ACC112 (cell line): ENCODE data around the gene P2RX7.
"Not testable (repeated sequence)": the region's sequence is repeated elsewhere in the genome, so short reads cannot be mapped to it uniquely, and the experiment has no call there.

Experiments
- H2AFZ ChIP-seq: fragments of 200-600 bp; sonication (generic); one replicate; pipeline ENCODE4 v1.6.0; 2017; ENCODE audit warnings: antibody characterized with exemption, low read length; ENCODE audit not compliant: unreplicated experiment
- H3K27ac ChIP-seq: fragments of 200-600 bp; sonication (generic); 2 replicates; pipeline ENCODE4 v1.5.1; 2014; ENCODE audit warnings: low read depth, mild to moderate bottlenecking, antibody characterized with exemption, low read length, moderate library complexity
- H3K27me3 ChIP-seq: fragments of 200-600 bp; sonication (generic); 2 replicates; pipeline ENCODE4 v1.6.1; 2014; ENCODE audit warnings: mild to moderate bottlenecking, antibody characterized with exemption, low read length, moderate library complexity, mixed read lengths; ENCODE audit not compliant: insufficient read depth
- H3K36me3 ChIP-seq: fragments of 200-600 bp; sonication (generic); 2 replicates; pipeline ENCODE4 v1.6.1; 2016; ENCODE audit warnings: mild to moderate bottlenecking, antibody characterized with exemption, low read length, moderate library complexity, mixed read lengths; ENCODE audit not compliant: insufficient read depth
- H3K4me1 ChIP-seq: fragments of 200-600 bp; sonication (generic); one replicate; pipeline ENCODE4 v1.6.1; 2016; ENCODE audit warnings: low read length, mixed read lengths; ENCODE audit not compliant: insufficient read depth, unreplicated experiment, control insufficient read depth
- H3K4me3 ChIP-seq: fragments of 200-600 bp; sonication (generic); 2 replicates; pipeline ENCODE4 v1.5.1; 2014; ENCODE audit warnings: mild to moderate bottlenecking, low read depth, low read length
- H3K79me2 ChIP-seq: fragments of 200-600 bp; sonication (generic); one replicate; pipeline ENCODE4 v1.6.0; 2016; ENCODE audit warnings: low read length; ENCODE audit not compliant: control insufficient read depth, unreplicated experiment, insufficient read depth

The P2RX7 gene

DNA sequence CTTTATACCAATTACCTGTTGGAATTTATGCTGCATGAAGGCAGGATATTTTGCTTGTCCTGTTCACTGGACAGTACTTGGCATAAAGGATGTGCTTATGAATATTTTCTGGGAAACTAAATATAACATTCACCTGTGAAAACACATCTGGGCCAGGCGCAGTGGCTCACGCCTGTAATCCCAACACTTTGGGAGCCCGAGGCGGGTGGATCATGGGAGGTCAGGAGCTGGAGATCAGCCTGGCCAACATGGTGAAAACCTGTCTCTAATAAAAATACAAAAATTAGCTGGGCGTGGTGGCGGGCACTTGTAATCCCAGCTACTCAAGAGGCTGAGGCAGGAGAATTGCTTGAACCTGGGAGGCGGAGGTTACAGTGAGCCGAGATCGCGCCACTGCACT is 75.9 kb downstream of the P2RX7 start:
- not testable (repeated sequence) for H3K27ac ChIP-seq, H2AFZ ChIP-seq, H3K27me3 ChIP-seq, H3K79me2 ChIP-seq, H3K4me3 ChIP-seq, H3K36me3 ChIP-seq, H3K4me1 ChIP-seq

DNA sequence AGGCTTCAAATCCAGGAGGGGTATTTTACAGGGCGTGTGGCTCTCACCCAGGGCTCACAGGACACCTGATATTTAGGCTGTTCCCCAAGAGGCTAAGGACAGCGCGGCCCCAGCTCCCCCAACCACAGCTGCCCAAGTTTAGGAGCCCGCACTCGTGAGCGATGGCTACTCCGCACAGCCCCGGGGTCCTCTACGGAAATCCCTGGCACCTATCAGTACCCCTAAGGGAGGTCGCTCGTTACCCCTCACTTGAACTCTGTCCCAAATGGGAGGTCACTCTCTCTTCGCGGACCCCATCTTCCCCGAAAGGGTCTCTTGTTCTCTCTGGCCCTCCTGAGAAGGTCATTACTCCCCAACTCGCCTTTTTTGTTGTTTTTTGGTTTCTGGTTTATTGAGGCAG is 76.5 kb downstream of the P2RX7 start:
- Histone ChIP-seq H3K27me3 (no peaks in the 10 kb centered on the region), H3K27ac (no peak overlapping the region), H3K79me2 (no peaks in the 10 kb centered on the region), H3K4me3 (peak overlapping the region; percentile 92; the same call in 1 of the 2 replicates), H3K36me3 (no peaks in the 10 kb centered on the region), H2AFZ (no peak overlapping the region), H3K4me1 (peaks cover 5% of the 10 kb centered on the region)

DNA sequence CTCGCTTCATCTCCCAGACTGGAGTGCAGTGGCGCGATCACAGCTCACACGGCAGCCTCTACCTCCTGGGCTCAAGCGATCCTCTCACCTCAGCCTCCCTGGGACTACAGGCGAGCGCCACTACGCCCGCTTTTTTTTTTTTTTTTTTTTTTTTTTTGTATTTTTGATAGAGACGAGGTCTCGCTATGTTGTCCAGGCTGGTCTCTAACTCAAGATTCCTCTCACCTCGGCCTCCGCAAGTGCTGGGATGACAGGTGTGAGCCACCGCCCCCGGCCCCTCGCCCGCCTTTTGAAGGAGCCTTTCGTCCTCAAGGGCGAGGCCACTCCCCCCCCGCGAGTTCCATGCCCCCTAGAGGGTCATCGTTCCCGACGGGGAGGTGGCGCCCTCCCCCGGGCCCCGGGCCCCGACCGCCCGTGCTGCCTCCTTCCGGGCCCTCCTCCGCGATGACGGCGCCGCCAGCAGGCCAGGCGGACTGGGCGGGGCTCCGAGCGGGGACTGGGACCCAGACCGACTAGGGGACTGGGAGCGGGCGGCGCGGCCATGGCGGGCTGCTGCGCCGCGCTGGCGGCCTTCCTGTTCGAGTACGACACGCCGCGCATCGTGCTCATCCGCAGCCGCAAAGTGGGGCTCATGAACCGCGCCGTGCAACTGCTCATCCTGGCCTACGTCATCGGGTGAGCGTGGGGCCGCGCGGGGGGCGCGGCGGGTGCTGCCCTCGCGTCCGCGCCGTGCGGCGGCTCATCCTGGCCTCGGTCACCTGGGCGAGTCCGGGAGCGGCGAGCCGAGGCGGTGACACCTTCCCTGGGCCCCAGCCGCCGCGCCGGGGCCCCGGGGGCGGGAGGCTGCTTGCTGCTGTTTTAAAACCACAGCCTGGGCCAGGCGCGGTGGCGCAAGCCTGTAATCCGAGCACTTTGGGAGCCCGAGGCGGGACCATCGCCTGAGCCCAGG is 77.2 kb downstream of the P2RX7 start, which contains the start of gene P2RX4:
TSS of gene P2RX4 (plus strand) at position 506 of the 949 bp plus-strand sequence. CDS start at position 542, 36 bp downstream.
- H3K4me1 ChIP-seq = peaks cover 11% of the 10 kb centered on the region
- peak within 1 kb of the TSS; percentile 83 for H2AFZ ChIP-seq
- H3K36me3 ChIP-seq = no peaks in the 10 kb centered on the region
- H3K4me3 ChIP-seq = peak within 1 kb of the TSS; percentile 92
- H3K27ac ChIP-seq = peak within 1 kb of the TSS; percentile 41
- no peaks in the 10 kb centered on the region for H3K79me2 ChIP-seq
- H3K27me3 ChIP-seq = no peaks in the 10 kb centered on the region

DNA sequence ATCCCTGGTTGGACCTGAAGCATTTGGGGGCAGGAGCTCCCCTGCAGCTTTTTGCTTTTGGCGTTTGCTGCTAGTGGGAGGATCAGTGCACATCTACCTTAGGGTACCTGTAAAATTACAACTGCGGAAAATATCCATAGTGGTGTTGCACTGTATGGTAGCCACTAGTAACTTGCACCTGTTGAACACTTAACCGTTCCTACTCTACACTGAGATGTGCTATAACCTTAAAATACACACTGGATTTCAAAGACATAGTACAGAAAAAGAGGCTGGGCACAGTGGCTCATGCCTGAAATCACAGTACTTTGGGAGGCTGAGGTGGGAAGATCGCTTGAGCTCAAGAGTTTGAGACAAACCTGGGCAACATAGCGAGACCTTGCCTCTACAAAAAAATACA is 80.2 kb downstream of the P2RX7 start:
- H3K4me3 ChIP-seq = no peak overlapping the region
- H2AFZ ChIP-seq = no peak overlapping the region
- no peak overlapping the region for H3K27ac ChIP-seq
- no peaks in the 10 kb centered on the region for H3K79me2 ChIP-seq
- H3K36me3 ChIP-seq = no peaks in the 10 kb centered on the region
- H3K4me1 ChIP-seq = peaks cover 18% of the 10 kb centered on the region
- no peaks in the 10 kb centered on the region for H3K27me3 ChIP-seq

DNA sequence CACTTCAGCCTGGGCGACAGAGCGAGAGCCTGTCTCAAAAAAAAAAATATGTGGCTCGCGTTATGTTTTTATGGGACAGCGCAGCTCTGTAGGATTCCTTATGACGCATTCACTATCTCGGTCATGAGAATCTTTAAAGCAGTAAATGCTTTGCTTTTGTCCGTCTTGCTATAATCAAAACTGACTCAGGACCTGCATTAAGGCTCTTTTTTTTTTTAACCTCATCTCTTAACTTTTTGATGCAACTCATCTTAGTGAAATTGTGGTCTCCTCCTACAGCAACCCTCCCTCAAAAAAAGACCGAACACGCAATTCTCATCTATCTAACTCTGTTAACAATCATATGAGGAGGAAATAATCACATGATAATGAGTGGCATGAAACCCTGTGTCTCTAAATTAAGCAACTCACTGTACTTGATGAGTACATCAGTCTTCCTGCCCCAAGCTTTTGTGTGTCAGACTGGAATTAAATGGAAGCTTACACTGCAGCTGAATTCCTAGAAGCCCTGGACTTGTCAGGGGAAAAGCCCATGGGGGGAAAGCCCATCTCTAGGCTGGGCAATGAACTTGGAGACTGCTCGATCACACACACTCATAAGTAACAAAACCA is 81.6 kb downstream of the P2RX7 start:
- Histone ChIP-seq H3K4me1 (peaks cover 18% of the 10 kb centered on the region), H3K36me3 (peaks cover 5% of the 10 kb centered on the region; the same call in 1 of the 2 replicates)

DNA sequence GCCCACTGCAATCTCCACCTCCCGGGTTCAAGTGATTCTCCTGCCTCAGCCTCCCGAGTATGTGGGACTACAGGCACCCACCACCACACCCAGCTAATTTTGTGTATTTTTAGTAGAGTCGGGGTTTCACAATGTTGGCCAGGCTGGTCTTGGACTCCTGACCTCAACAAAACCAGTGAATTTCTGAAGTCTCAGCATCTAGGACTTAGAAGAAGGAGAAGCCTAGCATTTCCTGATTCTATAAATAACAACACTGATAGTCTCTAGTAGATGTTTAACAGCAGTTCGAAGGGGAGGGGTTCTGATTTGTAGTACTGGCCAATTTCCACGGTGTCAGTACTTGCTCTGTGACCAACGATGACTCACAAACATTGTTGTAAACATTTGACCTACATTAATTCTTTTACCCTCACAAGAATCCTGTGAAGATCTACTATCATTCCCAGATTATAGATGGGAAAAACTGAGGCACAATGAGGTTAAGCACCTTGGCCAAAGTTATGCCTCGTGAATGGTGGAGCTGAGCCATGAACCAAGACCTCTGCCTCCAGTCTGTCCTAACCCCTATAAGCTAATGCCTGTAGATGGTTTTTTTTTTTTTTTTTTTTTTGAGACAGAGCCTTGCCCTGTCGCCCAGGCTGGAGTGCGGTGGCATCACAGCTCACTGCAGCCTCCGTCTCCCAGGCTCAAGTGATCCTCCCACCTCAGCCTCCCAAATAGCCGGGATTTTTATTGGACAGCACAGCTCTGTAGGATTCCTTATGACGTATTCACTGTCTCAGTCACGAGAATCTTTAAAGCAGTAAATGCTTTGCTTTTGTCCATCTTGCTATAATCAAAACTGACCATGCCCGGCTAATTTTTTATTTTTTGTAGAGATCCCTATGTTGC is 82.4 kb downstream of the P2RX7 start:
- Histone ChIP-seq H3K27me3 (no peaks in the 10 kb centered on the region), H3K4me1 (peaks cover 18% of the 10 kb centered on the region), H3K79me2 (no peaks in the 10 kb centered on the region), H3K27ac (peak overlapping the region; percentile 86), H3K4me3 (peak overlapping the region; percentile 0), H2AFZ (no peak overlapping the region), H3K36me3 (peaks cover 5% of the 10 kb centered on the region; the same call in 1 of the 2 replicates)

More for the DNA sequence above, 81.6 kb downstream of the P2RX7 start:
- no peak overlapping the region for H2AFZ ChIP-seq
- peak overlapping the region; percentile 86 for H3K27ac ChIP-seq
- no peaks in the 10 kb centered on the region for H3K27me3 ChIP-seq
- no peaks in the 10 kb centered on the region for H3K79me2 ChIP-seq
- H3K4me3 ChIP-seq = peak overlapping the region; percentile 0; the same call in 1 of the 2 replicates

DNA sequence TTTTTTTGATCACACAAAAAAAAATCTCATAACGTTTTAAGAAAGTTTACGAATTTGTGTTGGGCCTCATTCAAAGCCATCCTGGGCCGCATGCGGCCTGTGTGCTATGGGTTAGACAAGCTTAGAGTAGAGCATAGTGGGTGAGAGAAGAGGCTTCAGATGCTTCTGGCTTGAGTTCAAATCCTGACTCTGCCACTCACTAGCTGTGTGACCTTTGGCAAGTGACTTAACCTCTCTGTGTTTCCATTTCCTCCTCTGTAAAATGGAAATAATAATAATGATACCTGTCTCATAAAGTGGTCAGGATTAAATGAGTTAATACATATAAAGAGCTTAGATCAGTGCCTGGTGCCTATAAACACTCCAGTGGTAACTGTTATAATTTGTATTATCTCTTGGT is 83.4 kb downstream of the P2RX7 start:
- no peaks in the 10 kb centered on the region for H3K79me2 ChIP-seq
- no peak overlapping the region for H3K27ac ChIP-seq
- peaks cover 18% of the 10 kb centered on the region for H3K4me1 ChIP-seq
- H2AFZ ChIP-seq = no peak overlapping the region
- no peak overlapping the region for H3K4me3 ChIP-seq
- H3K27me3 ChIP-seq = no peaks in the 10 kb centered on the region
- peaks cover 5% of the 10 kb centered on the region; the same call in 1 of the 2 replicates for H3K36me3 ChIP-seq

DNA sequence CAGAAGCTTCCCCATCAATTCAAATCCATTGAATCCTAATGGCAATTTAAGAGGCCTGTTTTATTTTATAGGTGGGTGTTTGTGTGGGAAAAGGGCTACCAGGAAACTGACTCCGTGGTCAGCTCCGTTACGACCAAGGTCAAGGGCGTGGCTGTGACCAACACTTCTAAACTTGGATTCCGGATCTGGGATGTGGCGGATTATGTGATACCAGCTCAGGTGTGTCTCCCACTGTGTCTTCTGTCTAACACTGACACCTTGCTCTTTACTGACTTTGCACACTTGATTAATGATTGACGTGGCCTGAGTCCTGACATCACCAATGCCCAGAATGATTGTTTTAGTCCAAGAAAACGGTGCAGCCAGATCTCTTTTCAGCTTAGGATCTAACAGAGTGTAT is 84.4 kb downstream of the P2RX7 start:
- H3K36me3 ChIP-seq = peaks cover 5% of the 10 kb centered on the region; the same call in 1 of the 2 replicates
- no peak overlapping the region for H3K27ac ChIP-seq

DNA sequence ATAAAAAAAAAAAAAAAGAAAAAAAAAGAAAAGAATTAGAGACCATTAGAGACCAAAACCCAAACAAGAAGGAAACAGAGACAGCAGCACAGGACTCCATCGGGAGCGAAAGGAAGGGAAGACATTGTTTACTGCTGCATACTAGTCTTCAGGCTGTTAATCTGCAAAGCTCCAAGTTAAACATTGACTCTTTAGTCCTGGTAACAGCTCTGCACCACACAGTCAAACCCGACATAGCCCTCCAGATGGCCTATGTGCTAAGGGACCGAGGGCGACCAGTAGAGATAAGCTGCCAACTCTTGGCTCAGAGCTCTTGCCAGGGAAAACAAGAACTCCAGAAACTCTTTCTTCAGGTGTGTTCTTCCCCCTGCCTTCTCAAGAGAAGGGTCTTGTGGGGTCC is 85.1 kb downstream of the P2RX7 start:
- H3K36me3 ChIP-seq = peaks cover 5% of the 10 kb centered on the region; the same call in 1 of the 2 replicates
- no peaks in the 10 kb centered on the region for H3K27me3 ChIP-seq
- no peak overlapping the region for H3K4me3 ChIP-seq
- H3K79me2 ChIP-seq = no peaks in the 10 kb centered on the region
- H3K27ac ChIP-seq = no peak overlapping the region
- H3K4me1 ChIP-seq = peaks cover 18% of the 10 kb centered on the region
- H2AFZ ChIP-seq = no peak overlapping the region

More for the DNA sequence above, 84.4 kb downstream of the P2RX7 start:
- H3K79me2 ChIP-seq = no peaks in the 10 kb centered on the region
- H2AFZ ChIP-seq = no peak overlapping the region
- no peaks in the 10 kb centered on the region for H3K27me3 ChIP-seq
- H3K4me1 ChIP-seq = peaks cover 18% of the 10 kb centered on the region
- H3K4me3 ChIP-seq = no peak overlapping the region
